SU-DHL-6 (cell line): ENCODE measurements around the gene STAU1.

Experiments
- EZH2phosphoT487 ChIP-seq: fragments of 200-600 bp; sonication (generic), shearing (Covaris generic); conservative IDR thresholded peaks from 2 replicates; pipeline ENCODE4 v1.6.1; 2018; ENCODE audit warnings: mild to moderate bottlenecking, antibody characterized with exemption, low read length, moderate library complexity, mixed read lengths
- TF ChIP-seq, protein P1 (sequence below): fragments of 200-600 bp; sonication (generic); IDR thresholded peaks from one replicate; pipeline ENCODE4 v1.5.1; 2017; ENCODE audit warnings: antibody characterized with exemption, mild to moderate bottlenecking, low read length, moderate library complexity; ENCODE audit not compliant: insufficient read depth, poor library complexity, severe bottlenecking

DNA sequence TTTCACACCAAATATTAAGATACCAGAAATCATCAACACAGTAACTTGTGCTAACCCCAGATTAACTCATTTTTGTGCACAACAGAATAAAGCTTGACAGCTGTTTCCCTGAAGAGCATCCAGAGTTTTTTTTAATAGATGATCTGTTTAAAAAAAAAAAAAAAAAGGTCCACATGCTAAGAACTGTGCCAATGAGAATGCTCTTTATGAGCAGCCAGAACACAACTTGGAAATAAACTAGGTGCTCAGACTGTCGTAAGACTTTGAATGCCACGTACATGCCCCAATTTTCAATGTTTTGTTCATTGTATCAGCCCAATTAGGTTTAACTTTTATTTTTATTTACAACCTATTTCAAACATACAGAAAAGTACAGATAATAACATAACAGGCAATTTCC lies 47.3 kb downstream of the STAU1 start:
- TF ChIP-seq, protein P1, sequence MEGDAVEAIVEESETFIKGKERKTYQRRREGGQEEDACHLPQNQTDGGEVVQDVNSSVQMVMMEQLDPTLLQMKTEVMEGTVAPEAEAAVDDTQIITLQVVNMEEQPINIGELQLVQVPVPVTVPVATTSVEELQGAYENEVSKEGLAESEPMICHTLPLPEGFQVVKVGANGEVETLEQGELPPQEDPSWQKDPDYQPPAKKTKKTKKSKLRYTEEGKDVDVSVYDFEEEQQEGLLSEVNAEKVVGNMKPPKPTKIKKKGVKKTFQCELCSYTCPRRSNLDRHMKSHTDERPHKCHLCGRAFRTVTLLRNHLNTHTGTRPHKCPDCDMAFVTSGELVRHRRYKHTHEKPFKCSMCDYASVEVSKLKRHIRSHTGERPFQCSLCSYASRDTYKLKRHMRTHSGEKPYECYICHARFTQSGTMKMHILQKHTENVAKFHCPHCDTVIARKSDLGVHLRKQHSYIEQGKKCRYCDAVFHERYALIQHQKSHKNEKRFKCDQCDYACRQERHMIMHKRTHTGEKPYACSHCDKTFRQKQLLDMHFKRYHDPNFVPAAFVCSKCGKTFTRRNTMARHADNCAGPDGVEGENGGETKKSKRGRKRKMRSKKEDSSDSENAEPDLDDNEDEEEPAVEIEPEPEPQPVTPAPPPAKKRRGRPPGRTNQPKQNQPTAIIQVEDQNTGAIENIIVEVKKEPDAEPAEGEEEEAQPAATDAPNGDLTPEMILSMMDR: no peak
- no peak for TF ChIP-seq EZH2phosphoT487
